GM23248 (cell line): ENCODE data around the gene NCLN. TPM values are rescaled to one million over a fixed set of nuclear protein-coding genes. Genes with fewer than 3 reads are reported as not detected.
"Not testable (repeated sequence)": the region's sequence is repeated elsewhere in the genome, so short reads cannot be mapped to it uniquely, and the experiment has no call there.

Experiments used
- DNase-seq: peaks from one replicate; pipeline ENCODE4 v3.0.0-alpha.2; 2015
- H2AFZ ChIP-seq: fragments of 200-600 bp; sonication (generic); 2 replicates; pipeline ENCODE4 v1.6.1; 2016; ENCODE audit warnings: antibody characterized with exemption
- H3F3A ChIP-seq: fragments of 200-600 bp; sonication (generic); 2 replicates; pipeline ENCODE4 v1.6.1; 2016; ENCODE audit warnings: mild to moderate bottlenecking, antibody characterized with exemption, mixed run types; ENCODE audit not compliant: insufficient read depth
- H3K27ac ChIP-seq: fragments of 200-600 bp; sonication (generic); 2 replicates; pipeline ENCODE4 v1.5.1; 2016; ENCODE audit warnings: mild to moderate bottlenecking
- H3K27me3 ChIP-seq: fragments of 200-600 bp; sonication (generic); replicated peaks from 2 replicates; pipeline ENCODE4 v1.6.1; 2016; ENCODE audit warnings: mild to moderate bottlenecking; ENCODE audit not compliant: insufficient read depth
- H3K36me3 ChIP-seq: fragments of 200-600 bp; sonication (generic); 2 replicates; pipeline ENCODE4 v1.6.1; 2016; ENCODE audit warnings: low read depth, mild to moderate bottlenecking
- H3K4me1 ChIP-seq: fragments of 200-600 bp; sonication (generic); 2 replicates; pipeline ENCODE4 v1.6.1; 2016; ENCODE audit warnings: mild to moderate bottlenecking; ENCODE audit not compliant: insufficient read depth
- H3K4me2 ChIP-seq: fragments of 200-600 bp; sonication (generic); one replicate; pipeline ENCODE4 v1.6.1; 2016; ENCODE audit warnings: mild to moderate bottlenecking; ENCODE audit not compliant: unreplicated experiment
- H3K4me3 ChIP-seq: fragments of 200-600 bp; sonication (generic); 2 replicates; pipeline ENCODE4 v1.5.1; 2016; ENCODE audit warnings: mild to moderate bottlenecking
- H3K79me2 ChIP-seq: fragments of 200-600 bp; sonication (generic); 2 replicates; pipeline ENCODE4 v1.6.1; 2016; ENCODE audit warnings: mild to moderate bottlenecking; ENCODE audit not compliant: insufficient read depth
- H3K9ac ChIP-seq: fragments of 200-600 bp; sonication (generic); 2 replicates; pipeline ENCODE4 v1.6.1; 2016; ENCODE audit warnings: mild to moderate bottlenecking
- H3K9me2 ChIP-seq: fragments of 200-600 bp; sonication (generic); 2 replicates; pipeline ENCODE4 v1.6.1; 2016; ENCODE audit warnings: mixed run types, mild to moderate bottlenecking, moderate library complexity; ENCODE audit not compliant: insufficient read depth
- H3K9me3 ChIP-seq: fragments of 200-600 bp; sonication (generic); one replicate; pipeline ENCODE4 v1.6.1; 2017; ENCODE audit warnings: low read depth
- H4K20me1 ChIP-seq: fragments of 200-600 bp; sonication (generic); 2 replicates; pipeline ENCODE4 v1.6.0; 2016; ENCODE audit not compliant: insufficient read depth
- EZH2 ChIP-seq: fragments of 200-600 bp; sonication (generic); IDR thresholded peaks from 2 replicates; pipeline ENCODE4 v1.6.1; 2018; ENCODE audit warnings: antibody characterized with exemption, mild to moderate bottlenecking; ENCODE audit not compliant: insufficient read depth, poor library complexity, severe bottlenecking
- EZH2phosphoT487 ChIP-seq: fragments of 200-600 bp; sonication (generic); IDR thresholded peaks from 2 replicates; pipeline ENCODE4 v1.6.1; 2018; ENCODE audit warnings: antibody characterized with exemption, moderate library complexity, mild to moderate bottlenecking, low read depth; ENCODE audit not compliant: insufficient read depth
- WGBS, 2 experiments: methylation state at CpG; one replicate each; pipeline ENCODE4 v1.1.6; 2015 to 2017; ENCODE audit warnings: low lambda C conversion rate in 2 of 2, low coverage in 1 of 2; ENCODE audit errors: missing lambda C conversion rate in 2 of 2; 5-methylcytosine and 5-hydroxymethylcytosine counted together
- in situ Hi-C: fragments of 300-500 bp; cut with MboI; formaldehyde crosslinking; loops from 2 replicates; pipeline ENCODE4 v1.15.0; 2020
- polyA plus RNA-seq: library from polyadenylated mRNA; unstranded; fragments of >200 nt; fragmentation: Nextera tagmentation; extraction: Ambion mirVana; gene quantifications from 2 replicates; pipeline ENCODE4 v1.2.1, GENCODE V29; 2016
- total RNA-seq: library from RNA; depleted of rRNA; stranded (reverse); fragments of >200 nt; shearing (Covaris generic); gene quantifications from 2 replicates; pipeline ENCODE4 v1.2.3, GENCODE V29; 2014

Gene NCLN
- total and polyA plus RNA-seq, 2 experiments from 2014 or later, result 73.0 to 84.8 TPM

DNA sequence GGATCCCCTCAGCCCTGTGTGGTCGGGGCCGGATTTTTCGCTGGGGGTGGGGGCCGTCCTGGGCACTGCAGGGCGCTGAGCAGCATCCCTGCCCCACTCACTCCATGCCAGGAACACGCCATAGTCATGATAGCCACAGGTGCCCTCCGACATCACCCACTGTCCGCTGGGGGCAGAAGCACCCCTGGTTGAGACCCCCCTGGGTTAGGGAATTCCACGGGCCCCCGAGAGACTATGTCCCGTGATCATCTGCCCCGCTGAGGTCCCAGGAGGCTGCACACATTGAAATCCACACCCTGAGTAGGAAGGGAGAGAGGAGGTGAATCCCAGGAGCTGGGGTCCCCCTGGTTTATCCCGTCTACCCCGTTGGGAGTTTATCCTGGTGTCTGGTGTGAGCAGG is 16.2 kb downstream of the NCLN start:
- in situ Hi-C loops, result no loop called here
- H2AFZ ChIP-seq, result no peak overlapping the region
- no peak overlapping the region for H3K9ac ChIP-seq
- H3K36me3 ChIP-seq, result no peaks in the 10 kb centered on the region; the same call in 1 of the 2 replicates
- DNase-seq, result no peak
- H3K4me1 ChIP-seq, result no peaks in the 10 kb centered on the region
- 92 to 93% methylated on average over 14 of the region's 14 CpGs for WGBS, 2 experiments
- TF ChIP-seq EZH2phosphoT487, result no peak
- no peak for TF ChIP-seq EZH2
- no peaks in the 10 kb centered on the region for H3F3A ChIP-seq
- no peaks in the 10 kb centered on the region for H3K9me3 ChIP-seq
- H3K4me3 ChIP-seq, result no peak overlapping the region
- no peak overlapping the region for H3K4me2 ChIP-seq
- no peaks in the 10 kb centered on the region for H4K20me1 ChIP-seq
- no peak overlapping the region for H3K27ac ChIP-seq
- no peaks in the 10 kb centered on the region for H3K9me2 ChIP-seq
- H3K79me2 ChIP-seq, result no peaks in the 10 kb centered on the region
- H3K27me3 ChIP-seq, result no peaks in the 10 kb centered on the region

DNA sequence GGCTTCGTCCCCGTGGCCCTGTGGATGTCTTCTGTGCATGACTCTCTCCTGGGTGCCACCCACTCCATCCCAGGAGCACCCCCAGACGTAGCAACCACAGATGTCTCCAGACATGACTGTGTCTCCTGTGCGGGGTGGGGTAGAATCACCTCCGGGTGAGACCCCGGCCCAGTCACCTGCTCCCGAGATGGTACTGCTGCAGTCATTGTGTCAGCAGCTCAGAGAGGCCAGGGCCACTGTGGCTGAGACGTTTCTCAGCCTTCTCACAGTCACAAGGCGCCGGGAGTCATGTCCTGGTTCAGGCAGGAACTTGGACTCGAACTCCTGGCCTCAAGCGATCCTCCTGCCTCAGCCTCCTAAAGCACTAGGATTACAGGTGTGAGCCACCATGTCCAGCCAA is 16.6 kb downstream of the NCLN start:
- no peaks in the 10 kb centered on the region for H3K79me2 ChIP-seq
- no peak for DNase-seq
- H2AFZ ChIP-seq, result no peak overlapping the region
- H3K9me2 ChIP-seq, result no peaks in the 10 kb centered on the region
- H3K36me3 ChIP-seq, result no peaks in the 10 kb centered on the region; the same call in 1 of the 2 replicates
- no peaks in the 10 kb centered on the region for H3K4me1 ChIP-seq
- 81 to 83% methylated on average over 12 of the region's 12 CpGs for WGBS, 2 experiments
- H4K20me1 ChIP-seq, result no peaks in the 10 kb centered on the region
- no peaks in the 10 kb centered on the region for H3F3A ChIP-seq
- no peak overlapping the region for H3K27ac ChIP-seq
- no peak overlapping the region for H3K9ac ChIP-seq
- H3K9me3 ChIP-seq, result no peaks in the 10 kb centered on the region
- no peak overlapping the region for H3K4me2 ChIP-seq
- in situ Hi-C loops, result no loop called here
- TF ChIP-seq EZH2phosphoT487 (no peak), EZH2 (no peak)
- H3K27me3 ChIP-seq, result no peaks in the 10 kb centered on the region
- H3K4me3 ChIP-seq, result no peak overlapping the region

DNA sequence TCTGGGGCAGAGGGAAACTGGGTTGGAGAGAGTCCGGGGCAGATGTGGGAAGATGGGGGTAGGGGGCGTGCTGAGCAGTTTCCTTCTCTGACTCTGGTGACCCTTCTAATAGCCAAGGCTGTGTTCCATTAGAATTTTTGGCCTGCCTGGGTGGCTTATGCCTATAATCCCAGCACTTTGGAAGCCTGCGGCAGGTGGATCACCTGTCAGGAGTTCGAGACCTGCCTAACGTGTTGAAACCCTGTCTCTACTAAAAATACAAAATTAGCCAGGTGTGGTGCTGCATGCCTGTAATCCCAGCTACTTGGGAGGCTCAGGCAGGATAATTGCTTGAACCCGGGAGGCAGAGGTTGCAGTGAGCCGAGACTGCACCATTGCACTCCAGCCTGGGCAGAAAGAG is 17.2 kb downstream of the NCLN start:
- H3K79me2 ChIP-seq, H3K36me3 ChIP-seq, H3K4me3 ChIP-seq, H3K27me3 ChIP-seq, H3K9me2 ChIP-seq, H3K27ac ChIP-seq, H3K4me1 ChIP-seq, H3F3A ChIP-seq, H3K9me3 ChIP-seq, H3K9ac ChIP-seq, DNase-seq, H2AFZ ChIP-seq, in situ Hi-C loops, H3K4me2 ChIP-seq, H4K20me1 ChIP-seq: not testable (repeated sequence)
- 89 to 95% methylated on average over 7 of the region's 7 CpGs for WGBS, 2 experiments

DNA sequence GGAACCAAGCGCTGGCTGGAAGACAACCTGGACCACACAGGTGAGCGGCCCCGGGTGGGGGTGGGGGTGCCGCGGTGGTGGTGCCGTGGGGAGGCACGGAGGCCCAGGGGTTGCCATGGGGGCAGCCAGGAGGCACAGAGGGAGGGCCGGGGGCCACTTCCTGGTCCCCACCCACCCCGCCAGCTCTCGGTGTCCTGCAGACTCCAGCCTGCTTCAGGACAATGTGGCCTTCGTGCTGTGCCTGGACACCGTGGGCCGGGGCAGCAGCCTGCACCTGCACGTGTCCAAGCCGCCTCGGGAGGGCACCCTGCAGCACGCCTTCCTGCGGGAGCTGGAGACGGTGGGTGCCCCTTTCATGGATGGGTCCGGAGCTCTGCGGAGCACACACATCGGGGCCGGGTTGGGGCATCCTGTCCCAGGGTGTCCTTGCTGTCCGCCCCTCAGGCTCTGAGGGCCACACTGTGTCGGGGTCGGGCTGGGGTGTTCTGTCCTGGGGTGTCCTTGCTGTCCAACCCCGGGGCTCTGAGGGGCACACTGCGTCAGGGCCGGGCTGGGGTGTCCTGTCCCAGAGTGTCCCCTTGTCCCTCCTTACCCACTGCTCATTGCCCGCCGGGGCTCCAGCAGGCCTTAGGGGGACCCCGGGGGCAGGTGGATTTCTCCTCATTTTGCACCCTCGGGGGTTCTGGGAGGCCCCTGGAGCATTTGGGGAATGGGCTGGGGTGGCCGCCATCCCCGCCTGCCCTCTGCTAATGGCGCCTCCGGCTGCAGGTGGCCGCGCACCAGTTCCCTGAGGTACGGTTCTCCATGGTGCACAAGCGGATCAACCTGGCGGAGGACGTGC is 18.3 kb downstream of the NCLN start:
- no peak overlapping the region for H2AFZ ChIP-seq
- H4K20me1 ChIP-seq, result no peaks in the 10 kb centered on the region
- no peak overlapping the region for H3K27ac ChIP-seq
- no peak for TF ChIP-seq EZH2phosphoT487
- no peak for TF ChIP-seq EZH2
- no peak overlapping the region for H3K4me3 ChIP-seq
- H3K9me3 ChIP-seq, result no peaks in the 10 kb centered on the region
- no peaks in the 10 kb centered on the region for H3K4me1 ChIP-seq
- no peaks in the 10 kb centered on the region for H3K27me3 ChIP-seq
- H3K9ac ChIP-seq, result no peak overlapping the region
- H3K79me2 ChIP-seq, result no peaks in the 10 kb centered on the region
- no peak overlapping the region for H3K4me2 ChIP-seq
- no peaks in the 10 kb centered on the region for H3K9me2 ChIP-seq
- in situ Hi-C loops, result no loop called here
- DNase-seq, result no peak
- WGBS, 2 experiments, result 96 to 97% methylated on average over 35 to 42 of the region's 43 CpGs
- H3K36me3 ChIP-seq, result no peaks in the 10 kb centered on the region; the same call in 1 of the 2 replicates
- no peaks in the 10 kb centered on the region for H3F3A ChIP-seq
